K562 (cell line): Measurements from ENCODE around the gene DGKE. TPM values are rescaled to one million over a fixed set of nuclear protein-coding genes. Genes with fewer than 3 reads are reported as not detected.

ENCODE experiments used
- BCL6 ChIP-seq: fragments of 250-450 bp; sonication (Bioruptor Pico); IDR thresholded peaks from 2 replicates; pipeline ENCODE4 v1.4.0; 2020
- BMI1 ChIP-seq: fragments of 150-350 bp; IDR thresholded peaks from 2 replicates; pipeline ENCODE4 v1.6.1; 2014; ENCODE audit warnings: low read length
- CEBPB ChIP-seq: fragments of 450-650 bp; IDR thresholded peaks from 2 replicates; pipeline ENCODE4 v1.6.1; 2016; ENCODE audit warnings: missing genetic modification characterization, missing compliant biosample characterization
- DEAF1 ChIP-seq: fragments of 450-650 bp; formaldehyde crosslinking; IDR thresholded peaks from 2 replicates; pipeline ENCODE4 v1.4.0; 2020; ENCODE audit warnings: mild to moderate bottlenecking, moderate library complexity
- ELF1 ChIP-seq: fragments of 200-800 bp; sonication (Bioruptor generic); IDR thresholded peaks from 2 replicates; pipeline ENCODE4 v1.6.1; 2016; ENCODE audit warnings: missing genetic modification characterization, missing compliant biosample characterization
- HES1 ChIP-seq: fragments of 450-650 bp; IDR thresholded peaks from 2 replicates; pipeline ENCODE4 v1.6.1; 2016; ENCODE audit warnings: low read depth, mild to moderate bottlenecking, moderate library complexity
- HIVEP1 ChIP-seq: fragments of 250-450 bp; sonication (Bioruptor Pico); IDR thresholded peaks from 2 replicates; pipeline ENCODE4 v1.4.0; 2020; ENCODE audit warnings: mild to moderate bottlenecking
- HNRNPL ChIP-seq: fragments of 200-400 bp; formaldehyde crosslinking; IDR thresholded peaks from 2 replicates; pipeline ENCODE4 v1.6.1; 2017; ENCODE audit warnings: low read depth, mild to moderate bottlenecking, low read length
- IFI16 ChIP-seq: fragments of 250-450 bp; sonication (Bioruptor Pico); IDR thresholded peaks from 2 replicates; pipeline ENCODE4 v2.1.2; 2022; ENCODE audit warnings: mild to moderate bottlenecking, inconsistent platforms
- KDM5B ChIP-seq: fragments of 200-600 bp; sonication (generic); IDR thresholded peaks from 2 replicates; pipeline ENCODE4 v1.6.1; 2012; ENCODE audit warnings: low read depth, mild to moderate bottlenecking, moderate library complexity, low read length, control low read depth, inconsistent platforms; ENCODE audit not compliant: insufficient replicate concordance
- KLF6 ChIP-seq: fragments of 250-450 bp; sonication (Bioruptor Pico); IDR thresholded peaks from 2 replicates; pipeline ENCODE4 v1.4.0; 2020; ENCODE audit warnings: mild to moderate bottlenecking, moderate library complexity, borderline replicate concordance
- LARP7 ChIP-seq: fragments of 450-650 bp; IDR thresholded peaks from 2 replicates; pipeline ENCODE4 v1.6.1; 2016
- MCM2 ChIP-seq: fragments of 450-650 bp; IDR thresholded peaks from 2 replicates; pipeline ENCODE4 v1.6.1; 2017; ENCODE audit warnings: low read depth, mild to moderate bottlenecking
- MECOM ChIP-seq: fragments of 250-450 bp; sonication (Bioruptor Pico); IDR thresholded peaks from 2 replicates; pipeline ENCODE4 v1.8.0; 2022; ENCODE audit warnings: inconsistent platforms
- PTBP1 ChIP-seq: fragments of 200-400 bp; formaldehyde crosslinking; IDR thresholded peaks from 2 replicates; pipeline ENCODE4 v1.6.1; 2017; ENCODE audit warnings: low read depth, low read length
- RAD21 ChIP-seq, 2 experiments: fragments of 250-450 bp in 1 of 2; fragments of 450-650 bp in 1 of 2; sonication (Bioruptor Pico) in 1 of 2; formaldehyde crosslinking in 1 of 2; IDR thresholded peaks in 1 of 2; conservative IDR thresholded peaks in 1 of 2; 2 replicates each; pipeline versions ENCODE4 v1.4.0 to v1.8.0; 2020 to 2022; ENCODE audit warnings: mild to moderate bottlenecking in 2 of 2, moderate library complexity in 1 of 2
- SFPQ ChIP-seq: fragments of 200-400 bp; formaldehyde crosslinking; IDR thresholded peaks from 2 replicates; pipeline ENCODE4 v1.6.1; 2017; ENCODE audit warnings: mild to moderate bottlenecking, low read depth, low read length, moderate library complexity
- SRSF9 ChIP-seq: fragments of 200-400 bp; formaldehyde crosslinking; IDR thresholded peaks from 2 replicates; pipeline ENCODE4 v1.6.1; 2017; ENCODE audit warnings: low read depth, low read length, borderline replicate concordance
- WHSC1 ChIP-seq: IDR thresholded peaks from one replicate; pipeline ENCODE4 v1.6.1; 2012; ENCODE audit warnings: low read length, control low read depth, inconsistent platforms
- XRCC5 ChIP-seq: fragments of 200-400 bp; formaldehyde crosslinking; IDR thresholded peaks from 2 replicates; pipeline ENCODE4 v1.6.1; 2017; ENCODE audit warnings: low read depth, mild to moderate bottlenecking, low read length
- ZBED1 ChIP-seq: IDR thresholded peaks from 2 replicates; pipeline ENCODE4 v1.6.1; 2014
- ZBTB17 ChIP-seq: fragments of 450-650 bp; formaldehyde crosslinking; IDR thresholded peaks from 2 replicates; pipeline ENCODE4 v1.4.0; 2020; ENCODE audit warnings: mild to moderate bottlenecking
- ZNF232 ChIP-seq: sonication (generic); formaldehyde crosslinking; IDR thresholded peaks from 2 replicates; pipeline ENCODE4 v1.8.0; 2022; ENCODE audit warnings: mild to moderate bottlenecking, missing genetic modification reagents
- ZNF311 ChIP-seq: fragments of 250-450 bp; sonication (Bioruptor Pico); IDR thresholded peaks from 2 replicates; pipeline ENCODE4 v1.4.0; 2020; ENCODE audit warnings: mild to moderate bottlenecking, moderate library complexity
- polyA plus RNA-seq, 8 experiments: library from polyadenylated mRNA; depleted of rRNA in 4 of 8; stranded (reverse) in 5 of 8; unstranded in 3 of 8; fragments of >200 nt; fragmentation: Nextera tagmentation in 2 of 8; fragmentation: Illumina TruSeq in 1 of 8; extraction: Ambion mirVana in 2 of 8; extraction: Trizol in 1 of 8; gene quantifications; 2 replicates each; pipeline versions ENCODE4 v1.2.1 to v1.2.3, GENCODE V29; 2011 to 2014; ENCODE audit warnings: inconsistent platforms in 1 of 8, missing spikeins in 1 of 8
- total RNA-seq, 7 experiments: library from RNA; depleted of rRNA in 6 of 7; stranded (reverse); fragments of >200 nt in 6 of 7; fragmentation: Illumina TruSeq in 2 of 7; extraction: Trizol in 2 of 7; gene quantifications; 2 replicates each; pipeline versions ENCODE4 v1.2.1 to v1.2.3, GENCODE V29; 2011 to 2021; ENCODE audit warnings: low replicate concordance in 1 of 7
- TF ChIP-seq, protein P1 (sequence below): fragments of 250-450 bp; sonication (Bioruptor Pico); IDR thresholded peaks from 2 replicates; pipeline ENCODE4 v1.8.0; 2022; ENCODE audit warnings: moderate library complexity, mild to moderate bottlenecking, inconsistent platforms

DGKE gene
- total and polyA plus RNA-seq, 9 of the 15 experiments (the other 6 are each of a cell fraction or from before 2014, with no cell fraction given) = 1.3 to 9.9 (median 5.9) TPM

DNA sequence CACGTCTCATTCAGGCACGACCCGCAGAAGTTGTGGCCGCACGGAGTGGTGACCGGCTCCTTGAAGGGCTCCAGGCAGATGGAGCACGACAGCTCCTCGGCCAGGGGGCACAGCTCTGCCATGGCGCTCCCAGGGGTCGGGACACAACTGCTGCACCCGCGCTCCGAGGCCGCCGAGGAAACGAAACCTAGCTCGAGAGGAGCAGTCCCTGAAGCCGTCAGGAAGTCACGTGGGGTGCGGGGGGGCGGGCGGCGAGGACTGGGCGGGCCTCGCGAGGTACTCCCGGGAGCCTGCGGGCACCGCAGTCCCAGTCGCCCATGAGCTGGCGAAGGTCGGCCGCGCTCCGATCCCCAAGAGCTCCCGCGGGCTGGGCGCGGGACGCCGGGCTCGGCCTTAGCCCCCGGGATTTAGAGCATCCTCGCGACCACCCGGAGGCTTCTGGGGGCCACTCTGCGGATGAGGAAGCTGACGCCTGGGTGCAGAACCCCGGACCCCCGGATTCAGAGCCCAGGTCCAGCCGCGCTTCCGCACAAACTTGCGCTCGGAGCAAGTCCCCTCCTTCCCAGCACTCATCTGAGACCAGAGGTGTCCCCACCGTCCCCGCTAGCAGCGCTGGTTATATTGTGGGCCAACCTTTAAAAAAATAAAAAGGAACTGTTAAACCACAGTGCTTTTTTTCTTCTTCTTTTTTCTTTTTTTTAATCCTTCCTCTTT, 80.1 kb downstream of the DGKE start, which contains the start of gene TRIM25 (continued):
- no peak for TF ChIP-seq SFPQ
- no peak for TF ChIP-seq SRSF9
- TF ChIP-seq WHSC1 = no peak
- TF ChIP-seq ELF1 = peak; percentile 71
- TF ChIP-seq MCM2 = no peak
- TF ChIP-seq ZBTB17 (CRISPR knock-in tag) = peak; percentile 52; the same call in 1 of the 2 replicates
- TF ChIP-seq MECOM (CRISPR knock-in tag) = no peak
- TF ChIP-seq KLF6 = no peak
- no peak for TF ChIP-seq HES1
- peak; percentile 78; the same call in 1 of the 2 replicates for TF ChIP-seq ZNF232
- 0 out of 2 replicates have a peak, but pooled peaks have one; percentile 75 for TF ChIP-seq ZBED1
- TF ChIP-seq HIVEP1 (CRISPR knock-in tag) = peak; percentile 69; the same call in 1 of the 2 replicates
- TF ChIP-seq RAD21 (CRISPR knock-in tag; conservative IDR thresholded peaks at IDR 0.05 in 1 of 2, IDR thresholded peaks at IDR 0.05 in 1 of 2) = no peak
- peak; percentile 97 for TF ChIP-seq KDM5B
- TF ChIP-seq XRCC5 = peak; percentile 58; the same call in 1 of the 2 replicates
- TF ChIP-seq ZNF311 (CRISPR knock-in tag) = no peak
- TF ChIP-seq DEAF1 (CRISPR knock-in tag) = peak; percentile 28; the same call in 1 of the 2 replicates
- TF ChIP-seq BCL6 = no peak
- TF ChIP-seq LARP7 = no peak
- no peak for TF ChIP-seq BMI1
- TF ChIP-seq IFI16 (CRISPR knock-in tag) = no peak
- TF ChIP-seq, protein P1, sequence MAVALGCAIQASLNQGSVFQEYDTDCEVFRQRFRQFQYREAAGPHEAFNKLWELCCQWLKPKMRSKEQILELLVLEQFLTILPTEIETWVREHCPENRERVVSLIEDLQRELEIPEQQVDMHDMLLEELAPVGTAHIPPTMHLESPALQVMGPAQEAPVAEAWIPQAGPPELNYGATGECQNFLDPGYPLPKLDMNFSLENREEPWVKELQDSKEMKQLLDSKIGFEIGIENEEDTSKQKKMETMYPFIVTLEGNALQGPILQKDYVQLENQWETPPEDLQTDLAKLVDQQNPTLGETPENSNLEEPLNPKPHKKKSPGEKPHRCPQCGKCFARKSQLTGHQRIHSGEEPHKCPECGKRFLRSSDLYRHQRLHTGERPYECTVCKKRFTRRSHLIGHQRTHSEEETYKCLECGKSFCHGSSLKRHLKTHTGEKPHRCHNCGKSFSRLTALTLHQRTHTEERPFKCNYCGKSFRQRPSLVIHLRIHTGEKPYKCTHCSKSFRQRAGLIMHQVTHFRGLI = no peak
- no peak for TF ChIP-seq CEBPB (tag)
- peak; percentile 94 for TF ChIP-seq HNRNPL
- TF ChIP-seq PTBP1 = no peak
